ENCODE measurements around the gene TRIB2.

DNA sequence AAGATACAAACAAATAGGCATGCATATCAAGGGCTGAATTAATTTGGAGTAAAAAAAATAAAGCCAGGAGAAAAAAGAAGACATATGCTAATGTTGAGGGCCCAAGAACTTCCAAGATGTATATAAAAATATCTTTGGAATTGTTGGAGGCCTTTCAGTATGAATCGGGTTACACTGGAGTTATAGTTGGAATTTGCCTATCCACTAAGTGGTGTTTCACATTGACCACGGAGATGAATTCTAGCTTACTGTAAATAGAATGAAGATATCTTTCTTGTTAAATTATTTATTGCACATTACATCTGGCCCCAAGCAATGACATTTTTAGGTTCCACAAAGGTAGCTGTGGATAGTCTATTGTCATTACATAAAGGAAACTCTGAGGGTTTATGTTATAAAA lies 38.5 kb upstream of the TRIB2 start:
- TF ChIP-seq, protein P1, sequence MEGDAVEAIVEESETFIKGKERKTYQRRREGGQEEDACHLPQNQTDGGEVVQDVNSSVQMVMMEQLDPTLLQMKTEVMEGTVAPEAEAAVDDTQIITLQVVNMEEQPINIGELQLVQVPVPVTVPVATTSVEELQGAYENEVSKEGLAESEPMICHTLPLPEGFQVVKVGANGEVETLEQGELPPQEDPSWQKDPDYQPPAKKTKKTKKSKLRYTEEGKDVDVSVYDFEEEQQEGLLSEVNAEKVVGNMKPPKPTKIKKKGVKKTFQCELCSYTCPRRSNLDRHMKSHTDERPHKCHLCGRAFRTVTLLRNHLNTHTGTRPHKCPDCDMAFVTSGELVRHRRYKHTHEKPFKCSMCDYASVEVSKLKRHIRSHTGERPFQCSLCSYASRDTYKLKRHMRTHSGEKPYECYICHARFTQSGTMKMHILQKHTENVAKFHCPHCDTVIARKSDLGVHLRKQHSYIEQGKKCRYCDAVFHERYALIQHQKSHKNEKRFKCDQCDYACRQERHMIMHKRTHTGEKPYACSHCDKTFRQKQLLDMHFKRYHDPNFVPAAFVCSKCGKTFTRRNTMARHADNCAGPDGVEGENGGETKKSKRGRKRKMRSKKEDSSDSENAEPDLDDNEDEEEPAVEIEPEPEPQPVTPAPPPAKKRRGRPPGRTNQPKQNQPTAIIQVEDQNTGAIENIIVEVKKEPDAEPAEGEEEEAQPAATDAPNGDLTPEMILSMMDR (IDR thresholded peaks at IDR 0.05): no peak
- no peak for TF ChIP-seq POLR2A (IDR thresholded peaks at IDR 0.05)

Data from uterus (tissue), 2 donors.